K562 (cell line): ENCODE data around the gene PSMA7. TPM values are rescaled to one million over a fixed set of nuclear protein-coding genes. Genes with fewer than 3 reads are reported as not detected.

ENCODE experiments used
- BACH1 ChIP-seq: fragments of 200-800 bp; sonication (Bioruptor generic); IDR thresholded peaks from 2 replicates; pipeline ENCODE4 v1.6.1; 2016; ENCODE audit warnings: missing genetic modification characterization, missing compliant biosample characterization
- DACH1 ChIP-seq: fragments of 450-650 bp; IDR thresholded peaks from 2 replicates; pipeline ENCODE4 v1.6.1; 2018; ENCODE audit not compliant: partially characterized antibody
- ERF ChIP-seq: fragments of 450-650 bp; formaldehyde crosslinking; IDR thresholded peaks from 2 replicates; pipeline ENCODE4 v1.4.0; 2020; ENCODE audit warnings: mild to moderate bottlenecking, mixed read lengths
- FUS ChIP-seq: fragments of 200-400 bp; formaldehyde crosslinking; optimal IDR thresholded peaks from 2 replicates; pipeline ENCODE3; 2017; ENCODE audit warnings: low read depth, low read length
- HDAC8 ChIP-seq: fragments of 450-650 bp; IDR thresholded peaks from 2 replicates; pipeline ENCODE4 v1.6.1; 2016; ENCODE audit warnings: mild to moderate bottlenecking, missing genetic modification characterization, moderate library complexity, missing compliant biosample characterization
- JUNB ChIP-seq: fragments of 450-650 bp; formaldehyde crosslinking; conservative IDR thresholded peaks from 2 replicates; pipeline ENCODE4 v1.4.0; 2020; ENCODE audit warnings: mild to moderate bottlenecking
- MEIS2 ChIP-seq: fragments of 450-650 bp; IDR thresholded peaks from 2 replicates; pipeline ENCODE4 v1.6.1; 2014; ENCODE audit warnings: mild to moderate bottlenecking; ENCODE audit not compliant: partially characterized antibody
- RERE ChIP-seq: sonication (generic); formaldehyde crosslinking; IDR thresholded peaks from 2 replicates; pipeline ENCODE4 v1.8.0; 2023; ENCODE audit warnings: missing genetic modification reagents, mild to moderate bottlenecking, borderline replicate concordance
- RUNX1 ChIP-seq: sonication (generic); IDR thresholded peaks from 2 replicates; pipeline ENCODE4 v1.6.1; 2016; ENCODE audit warnings: antibody characterized with exemption, low read depth
- TRIM28 ChIP-seq: fragments of 450-650 bp; IDR thresholded peaks from 2 replicates; pipeline ENCODE4 v1.6.1; 2017
- VEZF1 ChIP-seq: fragments of 200-800 bp; sonication (Bioruptor generic); IDR thresholded peaks from 2 replicates; pipeline ENCODE4 v1.6.1; 2017; ENCODE audit warnings: missing genetic modification characterization, missing compliant biosample characterization
- ZBTB34 ChIP-seq: fragments of 250-450 bp; sonication (Bioruptor Pico); IDR thresholded peaks from 2 replicates; pipeline ENCODE4 v1.8.0; 2021; ENCODE audit warnings: mild to moderate bottlenecking, moderate library complexity
- ZKSCAN8 ChIP-seq: fragments of 200-800 bp; sonication (Bioruptor generic); IDR thresholded peaks from 2 replicates; pipeline ENCODE4 v1.6.1; 2016; ENCODE audit warnings: missing genetic modification characterization, missing compliant biosample characterization
- ZMIZ1 ChIP-seq, 2 experiments: fragments of 150-350 bp in 1 of 2; IDR thresholded peaks; 2 replicates each; pipeline ENCODE4 v1.6.1; 2012 to 2016; ENCODE audit warnings: low read depth in 2 of 2, low read length in 2 of 2, mild to moderate bottlenecking in 1 of 2, moderate library complexity in 1 of 2
- ZNF507 ChIP-seq: conservative IDR thresholded peaks from 2 replicates; pipeline ENCODE4 v1.6.1; 2017; ENCODE audit warnings: missing genetic modification characterization, missing compliant biosample characterization
- polyA plus RNA-seq, 8 experiments: library from polyadenylated mRNA; depleted of rRNA in 4 of 8; stranded (reverse) in 5 of 8; unstranded in 3 of 8; fragments of >200 nt; fragmentation: Nextera tagmentation in 2 of 8; fragmentation: Illumina TruSeq in 1 of 8; extraction: Ambion mirVana in 2 of 8; extraction: Trizol in 1 of 8; gene quantifications; 2 replicates each; pipeline versions ENCODE4 v1.2.1 to v1.2.3, GENCODE V29; 2011 to 2014; ENCODE audit warnings: inconsistent platforms in 1 of 8, missing spikeins in 1 of 8
- total RNA-seq, 7 experiments: library from RNA; depleted of rRNA in 6 of 7; stranded (reverse); fragments of >200 nt in 6 of 7; fragmentation: Illumina TruSeq in 2 of 7; extraction: Trizol in 2 of 7; gene quantifications; 2 replicates each; pipeline versions ENCODE4 v1.2.1 to v1.2.3, GENCODE V29; 2011 to 2021; ENCODE audit warnings: low replicate concordance in 1 of 7

PSMA7 gene
- total and polyA plus RNA-seq, 9 of the 15 experiments (the other 6 are each of a cell fraction or from before 2014, with no cell fraction given), result 257 to 510 (median 393) TPM

- TF ChIP-seq ZMIZ1 (IDR thresholded peaks at IDR 0.05; ENCODE audit: low read depth in 2 of 2, low read length in 2 of 2) (no peak), TRIM28 (no peak), ZNF507 (tag) (no peak), MEIS2 (peak; percentile 54), DACH1 (peak; percentile 39), RERE (CRISPR knock-in tag) (0 out of 2 replicates have a peak, but pooled peaks have one; percentile 88), HDAC8 (peak; percentile 57; the same call in 1 of the 2 replicates), BACH1 (tag) (no peak), ZBTB34 (CRISPR knock-in tag) (no peak), FUS (no peak), VEZF1 (CRISPR knock-in tag) (peak; percentile 33), JUNB (no peak), ERF (CRISPR knock-in tag) (no peak), ZKSCAN8 (no peak), RUNX1 (no peak)
Observed at GRCh38 chr20:62146019-62146755, 3.0 kb upstream of the PSMA7 start (continued).
